Left colon (tissue), 2 donors: ENCODE measurements around the gene KCTD14. TPM values are rescaled to one million over a fixed set of nuclear protein-coding genes. Genes with fewer than 3 reads are reported as not detected.
"Not testable (repeated sequence)": the region's sequence is repeated elsewhere in the genome, so short reads cannot be mapped to it uniquely, and the experiment has no call there.

Experiments
- ATAC-seq: fragments of 200-7000 bp; cut with Tn5 transposase; one replicate; pipeline ENCODE4 v1.9.1; 2020; ENCODE audit warnings: mild to moderate bottlenecking, moderate library complexity
- DNase-seq, 2 donors: peaks; one replicate each; pipeline ENCODE4 v3.0.0-alpha.2; 2020
- intact Hi-C, 2 donors: fragments of 100-400 bp; cut with DNase I in 1 of 2; cut with micrococcal nuclease in 1 of 2; formaldehyde crosslinking; loops; one replicate each; pipeline versions ENCODE4 v1.11.2 to v1.14.0; 2022; cut with DNase I, micrococcal nuclease
- total RNA-seq, 2 donors: library from RNA; stranded (reverse); fragmentation: NEBNext Ultra II Directional; extraction: Animal tissue kit (Norgen Biotek cat#: 25700); gene quantifications; one replicate each; pipeline ENCODE4 v1.2.1, GENCODE V29; 2021
- donor health status: DM: no; HTN: no; CAD: no.
- donor health status: DM: yes; HTN: yes; CAD: no.

Gene KCTD14
- total RNA-seq, 2 donors from 2014 or later, result 11.9 to 13.8 TPM

DNA sequence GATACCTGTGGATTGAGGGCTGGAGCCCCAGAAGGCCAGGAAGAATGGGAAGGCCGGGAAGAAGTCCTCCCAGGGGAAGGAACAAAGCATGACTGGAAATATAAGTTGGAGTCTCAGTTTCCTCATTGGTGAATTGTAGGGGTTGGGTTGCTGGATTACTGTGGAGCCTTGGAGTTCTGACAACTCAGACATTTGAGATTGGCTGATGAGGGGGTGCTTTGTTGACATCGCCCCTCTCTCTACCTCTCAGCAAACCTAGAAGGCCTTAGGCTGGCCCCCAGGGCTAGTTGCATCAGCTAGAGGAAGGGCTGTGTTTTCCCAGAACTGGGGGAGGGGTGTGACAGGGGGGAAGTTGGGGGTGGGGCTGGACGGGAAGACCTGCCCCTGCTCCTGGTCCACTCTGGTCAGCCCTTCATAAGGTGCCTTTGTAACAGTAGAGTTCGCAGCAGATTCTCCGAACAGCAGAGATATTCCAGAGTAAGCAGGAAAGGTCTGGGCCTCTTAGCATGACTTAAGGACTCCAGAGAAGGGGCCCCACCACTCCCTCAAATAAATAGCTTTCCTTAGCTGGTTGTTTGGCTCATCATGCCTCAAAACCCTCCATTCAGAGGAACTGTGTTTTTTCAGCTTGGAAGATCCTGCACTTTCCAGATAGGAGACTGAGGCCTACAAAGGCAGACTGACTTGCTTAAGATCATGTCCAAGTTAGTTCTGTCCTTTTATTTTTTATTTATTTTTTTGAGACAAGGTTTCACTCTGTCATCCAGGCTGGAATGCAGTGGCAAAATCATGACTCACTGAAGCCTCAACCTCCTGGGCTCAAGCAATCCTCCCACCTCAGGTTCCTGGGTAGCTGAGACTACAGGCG is 28.1 kb upstream of the KCTD14 start:
- intact Hi-C loops, result no loop called here
- ATAC-seq (no peak), DNase-seq (no peak)

- no peak for ATAC-seq
- no peak for DNase-seq
- intact Hi-C loops, result no loop called here
These were observed 26.3 kb upstream of the KCTD14 start for GRCh38 chr11:78049348-78049747.

DNA sequence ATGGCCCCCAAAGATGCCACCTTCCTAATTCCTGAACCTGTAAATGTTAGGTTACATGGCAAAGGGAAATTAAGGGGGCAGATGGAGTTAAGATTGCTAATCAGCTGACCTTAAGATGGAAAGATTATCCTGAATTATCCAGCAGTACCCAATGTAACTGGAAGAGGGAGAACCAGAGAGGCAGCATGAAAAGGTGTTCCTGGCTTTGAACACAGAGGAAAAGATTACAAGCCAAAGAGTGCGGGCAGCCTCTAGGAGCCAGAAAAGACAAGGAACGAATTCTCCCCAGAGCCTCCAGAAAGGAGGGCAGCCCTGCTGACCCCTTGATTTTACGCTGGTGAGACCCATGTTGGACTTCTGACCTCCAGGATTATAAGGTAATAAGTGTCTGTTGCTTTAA is 25.5 kb upstream of the KCTD14 start:
- intact Hi-C loops, result no loop called here
- ATAC-seq, result no peak

DNA sequence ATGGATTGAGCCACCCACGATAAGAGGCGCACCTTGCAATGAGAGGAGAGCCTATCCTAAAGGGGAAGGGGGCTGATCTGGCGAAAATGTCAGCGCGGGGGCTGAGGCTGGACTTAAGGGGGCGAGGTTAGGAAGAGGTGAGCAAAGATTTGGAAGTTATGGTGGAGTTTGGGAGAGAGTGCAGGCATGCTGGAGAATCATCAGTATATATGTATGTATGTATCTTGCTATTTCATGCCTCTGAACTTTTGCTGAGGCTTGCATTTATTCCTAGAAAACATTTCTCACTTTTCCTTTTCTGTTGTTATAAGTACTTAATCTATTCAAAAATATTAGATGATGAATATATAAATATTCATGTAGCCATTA is 23.4 kb upstream of the KCTD14 start:
- ATAC-seq (no peak), DNase-seq (no peak)
- intact Hi-C loops, result no loop called here

More for the DNA sequence above, 25.5 kb upstream of the KCTD14 start:
- DNase-seq, result no peak

GRCh38 chr11:78045851-78046485 is 22.9 kb upstream of the KCTD14 start:
- intact Hi-C loops, result no loop called here
- DNase-seq, result peak; percentile 61 to 88
- peak; percentile 75 for ATAC-seq

DNA sequence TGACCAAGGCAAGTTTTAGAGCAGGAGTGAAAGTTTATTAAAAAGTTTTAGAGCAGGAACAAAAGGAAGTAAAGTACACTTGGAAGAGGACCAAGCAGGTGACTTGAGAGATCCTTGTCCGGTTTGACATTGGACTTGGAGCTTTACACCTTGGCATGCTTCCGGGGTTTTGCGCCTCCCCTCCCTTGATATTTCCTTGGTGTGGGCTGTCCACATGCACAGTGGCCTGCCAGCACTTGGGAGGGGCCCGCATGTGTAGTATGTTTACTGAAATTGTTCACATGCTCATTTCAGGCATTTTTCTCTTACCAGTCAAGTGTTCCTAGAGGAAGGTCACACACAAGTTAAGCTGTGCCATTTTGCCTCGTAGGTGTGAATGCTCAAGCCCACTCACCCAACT is 21.6 kb upstream of the KCTD14 start:
- DNase-seq, result peak; percentile 81 to 86
- intact Hi-C loops, result no loop called here
- peak; percentile 83 for ATAC-seq

GRCh38 chr11:78041843-78042440 is 18.9 kb upstream of the KCTD14 start:
- no peak for ATAC-seq
- intact Hi-C loops, result no loop called here
- no peak for DNase-seq

GRCh38 chr11:78041380-78041719 is 18.3 kb upstream of the KCTD14 start:
- ATAC-seq, DNase-seq, intact Hi-C loops: not testable (repeated sequence)

GRCh38 chr11:78040691-78041379 is 17.8 kb upstream of the KCTD14 start:
- ATAC-seq, result no peak
- intact Hi-C loops, result no loop called here
- no peak for DNase-seq

DNA sequence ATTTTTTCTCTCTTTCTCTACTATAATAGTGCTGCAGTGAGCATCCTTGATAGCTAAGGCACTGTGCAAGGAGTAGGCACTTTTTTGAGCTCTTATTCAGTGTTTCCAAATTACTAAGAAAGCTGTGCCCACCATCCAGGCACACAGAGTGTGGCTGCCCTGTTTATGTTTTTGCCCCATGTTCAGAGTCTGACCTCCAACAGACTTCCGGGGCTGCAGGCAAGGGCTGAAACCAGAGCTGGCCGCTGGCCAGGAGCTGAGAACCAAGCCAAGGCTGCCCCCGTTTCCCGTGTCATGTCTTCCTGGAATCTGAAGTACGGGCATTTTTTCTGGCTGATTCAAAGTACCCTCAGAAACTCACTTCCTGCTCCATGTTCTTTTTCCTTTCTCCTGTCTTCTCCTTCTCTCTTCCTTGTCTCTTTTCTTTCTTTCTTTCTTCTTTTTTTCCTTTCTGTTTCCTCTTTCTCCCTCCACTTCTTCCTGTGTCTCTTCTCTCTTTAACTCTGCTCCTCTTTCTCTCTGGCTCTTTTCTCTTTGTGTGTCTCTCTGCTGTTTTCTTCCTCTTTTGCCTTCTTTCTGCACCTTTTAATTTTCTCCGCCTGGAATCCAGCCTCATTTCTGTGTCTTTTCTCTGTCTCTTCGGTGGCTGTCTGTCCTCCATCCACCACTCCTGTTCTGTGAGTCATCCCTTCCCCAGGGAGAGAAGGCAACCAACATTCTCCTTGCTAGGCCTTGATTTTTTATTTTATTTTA is 17.0 kb upstream of the KCTD14 start:
- peak; percentile 77 to 82 for DNase-seq
- intact Hi-C loops, result no loop called here

GRCh38 chr11:78039391-78039918 is 16.4 kb upstream of the KCTD14 start:
- intact Hi-C loops, result no loop called here
- no peak for DNase-seq
- no peak for ATAC-seq

More for the DNA sequence above, 17.0 kb upstream of the KCTD14 start:
- peak; percentile 41 for ATAC-seq

- DNase-seq (peak; percentile 79 to 81), ATAC-seq (peak; percentile 74)
- intact Hi-C loops, result no loop called here
These were observed 15.7 kb upstream of the KCTD14 start for GRCh38 chr11:78038697-78039313.

DNA sequence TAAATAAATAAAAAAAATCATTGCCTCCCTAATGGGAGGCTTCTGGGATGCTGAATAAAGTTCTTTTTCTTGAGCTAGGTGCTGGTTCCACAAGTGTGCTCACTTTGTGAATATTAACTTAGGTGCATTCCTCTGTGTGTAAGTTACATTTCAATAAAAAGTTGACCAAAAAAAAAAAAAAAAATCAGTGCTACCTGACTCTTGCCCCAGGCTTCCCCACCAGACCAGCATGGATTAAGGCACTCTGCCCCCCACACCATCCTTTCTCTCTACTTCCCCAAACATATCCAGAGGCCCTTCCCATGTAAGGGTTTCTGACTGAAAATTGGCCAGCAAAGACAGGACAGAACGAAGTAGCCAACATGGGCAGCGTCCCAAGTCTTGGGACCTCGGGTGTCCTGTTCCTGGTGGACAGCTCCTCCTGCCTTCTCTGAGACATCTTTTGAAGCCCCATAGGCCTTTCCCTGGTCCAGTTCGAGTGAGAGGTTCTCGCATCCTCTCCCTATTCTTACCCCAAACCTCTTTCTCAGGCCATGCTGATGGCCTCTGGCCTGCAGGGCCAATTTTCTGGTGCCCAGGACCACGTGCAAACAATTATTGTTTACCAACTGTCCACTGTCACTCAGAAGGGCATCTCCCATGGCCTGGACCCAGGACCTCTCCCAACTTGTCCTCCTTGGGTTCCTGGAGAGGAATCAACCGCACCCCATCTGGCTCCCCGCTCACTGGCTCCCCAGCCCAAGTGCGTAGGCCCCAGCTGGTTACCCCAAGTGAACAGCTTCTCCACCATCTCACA is 14.9 kb upstream of the KCTD14 start:
- intact Hi-C loops, result no loop called here
- ATAC-seq, result no peak

DNA sequence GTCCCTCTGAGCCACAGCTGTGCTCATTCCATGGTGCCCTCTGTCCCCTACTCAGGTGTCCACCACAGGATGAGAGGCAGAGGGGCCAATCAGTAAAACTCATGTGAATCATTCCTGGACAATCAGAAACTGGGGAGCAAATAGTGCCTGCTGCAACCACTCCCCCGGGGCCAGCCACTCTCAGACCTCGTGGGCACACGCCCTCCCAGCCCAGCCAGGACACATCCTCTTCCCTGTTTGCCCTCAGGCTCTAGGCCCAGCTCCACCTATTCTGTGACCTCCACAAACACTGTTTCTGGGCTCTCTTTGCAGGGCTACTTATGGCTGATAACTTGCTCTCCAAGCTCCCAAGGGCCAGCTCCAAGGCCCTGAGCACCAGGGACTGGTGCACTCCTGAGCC is 14.0 kb upstream of the KCTD14 start:
- ATAC-seq (peak; percentile 82), DNase-seq (peak; percentile 75 to 85)
- intact Hi-C loops, result no loop called here

More for the DNA sequence above, 14.9 kb upstream of the KCTD14 start:
- DNase-seq, result no peak

- no peak for ATAC-seq
- intact Hi-C loops, result no loop called here
These were observed 13.2 kb upstream of the KCTD14 start for GRCh38 chr11:78036313-78036712.

DNA sequence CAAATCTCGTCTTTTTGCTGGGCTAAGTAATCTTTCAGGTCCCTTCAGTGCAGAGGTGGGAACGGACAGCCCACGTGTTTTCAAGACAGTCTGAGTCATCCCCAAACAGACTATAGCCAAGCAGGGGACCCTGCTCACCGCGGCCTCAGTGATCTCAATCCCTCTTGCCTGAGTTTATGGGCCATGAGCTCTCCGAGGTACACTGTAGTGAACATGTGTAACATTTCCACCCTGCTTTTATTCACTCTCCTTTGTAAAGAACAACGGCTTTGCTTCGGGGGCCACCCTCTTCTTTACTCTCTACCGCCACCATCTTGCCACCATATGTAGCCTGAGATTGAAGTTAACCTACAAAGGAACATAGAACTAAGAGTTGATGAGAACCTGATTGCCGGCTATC is 11.5 kb upstream of the KCTD14 start:
- intact Hi-C loops, result no loop called here
- no peak for DNase-seq

More at GRCh38 chr11:78036313-78036712, 13.2 kb upstream of the KCTD14 start:
- no peak for DNase-seq

GRCh38 chr11:78033040-78033439 is 10.0 kb upstream of the KCTD14 start:
- ATAC-seq (no peak), DNase-seq (no peak)
- intact Hi-C loops, result no loop called here

More for the DNA sequence above, 11.5 kb upstream of the KCTD14 start:
- no peak for ATAC-seq
